HG03097 (cell line): ENCODE measurements around the gene HMGCL.
A peak's percentile ranks its signal among the peaks of the same experiment; 100 is the strongest.
"Not testable (repeated sequence)": the region's sequence is repeated elsewhere in the genome, so short reads cannot be mapped to it uniquely, and the experiment has no call there.

ENCODE experiments used
- ATAC-seq: cut with Tn5 transposase; IDR thresholded peaks from one replicate; pipeline ENCODE4 v1.9.1; 2021; ENCODE audit not compliant: unreplicated experiment, low FRiP score

Gene HMGCL

GRCh38 chr1:23825076-23825761 is at the start of gene HMGCL:
TSS of gene HMGCL (minus strand) at chr1:23825429. CDS start at chr1:23825415, 14 bp downstream.
- ATAC-seq: no peak

- no peak for ATAC-seq
Observed at GRCh38 chr1:23872421-23872820, 47.2 kb upstream of the HMGCL start.

- no peak for ATAC-seq
Observed at GRCh38 chr1:23869051-23869450, 43.8 kb upstream of the HMGCL start.

- ATAC-seq: no peak
Observed at GRCh38 chr1:23868557-23869016, 43.4 kb upstream of the HMGCL start.

- ATAC-seq: peak; percentile 91
Observed at GRCh38 chr1:23867895-23868556, 42.8 kb upstream of the HMGCL start, which contains the start of gene FUCA1. TSS of gene FUCA1 (minus strand) at chr1:23868290. CDS start at chr1:23868286, 4 bp downstream.

GRCh38 chr1:23867542-23867894 is 42.3 kb upstream of the HMGCL start:
- no peak for ATAC-seq

- ATAC-seq: no peak
Observed at GRCh38 chr1:23865543-23865930, 40.3 kb upstream of the HMGCL start.

GRCh38 chr1:23864801-23865542 is 39.7 kb upstream of the HMGCL start:
- ATAC-seq: no peak

- no peak for ATAC-seq
Observed at GRCh38 chr1:23862640-23863039, 37.4 kb upstream of the HMGCL start.

GRCh38 chr1:23854568-23854967 is 29.3 kb upstream of the HMGCL start:
- ATAC-seq: no peak

GRCh38 chr1:23853124-23853523 is 27.9 kb upstream of the HMGCL start:
- ATAC-seq: not testable (repeated sequence)

GRCh38 chr1:23851406-23851805 is 26.2 kb upstream of the HMGCL start:
- ATAC-seq: not testable (repeated sequence)

- ATAC-seq: no peak
Observed at GRCh38 chr1:23848673-23849616, 23.7 kb upstream of the HMGCL start.

- not testable (repeated sequence) for ATAC-seq
Observed at GRCh38 chr1:23847482-23848095, 22.4 kb upstream of the HMGCL start.

GRCh38 chr1:23845163-23845562 is 19.9 kb upstream of the HMGCL start:
- ATAC-seq: no peak

- no peak for ATAC-seq
Observed at GRCh38 chr1:23843644-23844043, 18.4 kb upstream of the HMGCL start.

- no peak for ATAC-seq
Observed at GRCh38 chr1:23838401-23838866, 13.2 kb upstream of the HMGCL start.

- ATAC-seq: no peak
Observed at GRCh38 chr1:23837908-23838307, 12.7 kb upstream of the HMGCL start.

- ATAC-seq: no peak
Observed at GRCh38 chr1:23836037-23836436, 10.8 kb upstream of the HMGCL start.

- not testable (repeated sequence) for ATAC-seq
Observed at GRCh38 chr1:23834156-23834555, 8.9 kb upstream of the HMGCL start.
